GM18868 (cell line): Measurements from ENCODE around the gene ZNF2.
"Not testable (repeated sequence)": the region's sequence is repeated elsewhere in the genome, so short reads cannot be mapped to it uniquely, and the experiment has no call there.

Experiments used
- ATAC-seq: cut with Tn5 transposase; IDR thresholded peaks from one replicate; pipeline ENCODE4 v1.9.1; 2021; ENCODE audit warnings: mild to moderate bottlenecking, moderate library complexity; ENCODE audit not compliant: unreplicated experiment

ZNF2 gene

DNA sequence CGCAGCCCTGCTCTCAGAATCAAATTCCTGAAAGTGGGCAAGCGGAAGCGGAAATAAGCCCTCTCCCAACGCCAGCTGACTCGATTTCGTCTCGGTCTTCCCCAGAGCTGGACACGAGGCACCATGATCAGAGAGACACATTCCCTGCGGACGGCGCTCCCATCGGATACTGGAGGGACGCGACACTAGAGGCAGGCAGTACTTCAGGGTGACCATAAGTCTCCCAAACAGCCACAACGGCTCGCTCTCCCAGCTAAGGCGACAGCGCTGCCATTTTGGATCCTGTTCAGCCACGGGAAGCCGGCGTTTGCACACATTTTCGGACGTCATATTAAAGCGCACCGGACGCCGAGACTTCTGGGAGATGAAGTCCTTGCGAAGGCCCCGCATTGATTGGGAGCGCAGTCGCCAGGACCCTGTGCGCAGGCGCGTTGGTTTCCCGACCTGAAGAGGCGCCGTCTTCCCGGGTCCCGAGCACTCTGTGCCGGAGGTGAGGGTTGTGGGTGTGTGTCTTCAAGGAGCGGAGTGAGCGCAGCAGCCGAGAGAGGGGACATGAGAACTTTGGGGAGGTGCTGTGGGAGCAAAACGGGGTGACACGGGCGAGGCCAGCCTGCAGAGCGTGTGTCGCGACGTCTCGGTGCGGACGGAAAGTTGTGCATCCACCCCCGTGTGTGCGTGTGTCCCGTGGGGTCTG, at the start of gene ZNF2:
Gene ZNF2, plus strand, starts transcription at position 439 of the 694 bp plus-strand sequence. CDS start 10,418 bp downstream, outside the sequence.
- peak; percentile 94 for ATAC-seq

GRCh38 chr2:95121093-95121406, 44.6 kb upstream of the ZNF2 start:
- ATAC-seq, result no peak

GRCh38 chr2:95121407-95122196, 44.0 kb upstream of the ZNF2 start, which contains the start of gene MRPS5:
Gene MRPS5 (minus strand): TSS chr2:95121808. CDS start chr2:95121791, 17 bp downstream.
- ATAC-seq, result peak; percentile 94

GRCh38 chr2:95122197-95122551, 43.4 kb upstream of the ZNF2 start:
- ATAC-seq, result peak; percentile 21

GRCh38 chr2:95138702-95139101, 26.9 kb upstream of the ZNF2 start:
- ATAC-seq, result no peak

GRCh38 chr2:95143838-95144237, 21.8 kb upstream of the ZNF2 start:
- ATAC-seq, result no peak

DNA sequence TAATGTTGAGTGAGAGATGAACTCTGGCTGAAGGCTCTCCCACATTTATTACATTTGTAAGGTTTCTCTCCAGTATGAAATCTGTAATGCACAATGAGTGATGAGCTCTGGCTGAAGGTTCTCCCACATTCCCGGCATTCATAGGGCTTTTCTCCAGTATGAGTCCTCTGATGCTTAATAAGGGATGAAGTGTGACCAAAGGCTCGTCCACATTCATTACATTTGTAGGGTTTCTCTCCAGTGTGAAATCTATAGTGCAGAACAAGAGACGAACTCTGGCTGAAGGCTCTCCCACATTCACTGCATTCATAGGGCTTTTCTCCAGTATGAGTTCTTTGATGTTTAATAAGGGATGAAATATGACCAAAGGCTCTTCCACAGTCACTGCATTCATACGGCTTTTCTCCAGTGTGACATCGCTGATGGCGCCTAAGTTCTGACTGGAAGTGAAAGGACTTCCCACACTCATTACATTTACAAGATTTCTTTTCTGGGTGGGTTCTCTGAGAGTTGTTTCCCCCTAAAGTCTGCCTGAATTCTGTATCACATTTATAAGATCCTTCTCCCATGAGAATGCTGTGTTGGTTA, 16.1 kb upstream of the ZNF2 start:
- ATAC-seq, result no peak

- no peak for ATAC-seq
These were observed 7.2 kb upstream of the ZNF2 start for GRCh38 chr2:95158441-95158840.

DNA sequence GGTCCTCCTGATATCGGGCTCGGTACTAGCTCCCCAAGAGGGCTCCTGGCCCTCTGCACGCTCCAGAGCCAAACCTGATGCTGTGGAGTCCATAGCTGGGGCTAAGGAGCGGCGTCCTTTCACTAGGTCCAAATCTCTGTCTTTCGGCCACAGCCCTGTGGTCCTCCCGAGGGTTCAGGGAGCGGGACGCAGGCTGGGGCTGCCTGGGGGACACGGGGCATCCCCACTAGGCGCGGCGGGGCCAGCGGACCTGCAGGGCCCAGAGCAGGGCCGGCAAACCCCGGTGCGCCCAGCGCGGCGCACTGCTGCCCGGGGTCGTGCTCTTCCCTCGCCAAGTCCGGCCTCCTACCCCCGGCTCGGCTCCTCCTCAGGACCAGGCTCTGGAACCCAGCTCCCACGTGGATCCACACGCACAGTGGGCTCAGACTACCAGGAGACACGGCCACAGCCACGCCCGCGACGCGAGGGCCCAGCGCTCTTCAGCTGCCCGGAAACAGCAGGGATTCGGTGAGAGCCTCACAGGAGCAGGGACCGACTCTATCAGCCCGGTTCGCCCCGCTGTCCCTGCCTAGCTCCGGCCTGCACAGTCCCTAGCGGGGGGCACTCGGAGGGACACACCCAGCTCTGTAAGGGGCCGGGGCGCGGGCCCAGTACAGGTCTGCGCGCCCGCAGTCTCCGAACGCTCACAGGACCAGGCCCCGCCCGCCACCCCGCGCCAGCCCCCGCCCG, 6.6 kb upstream of the ZNF2 start:
- ATAC-seq, result peak; percentile 57

- peak; percentile 92 for ATAC-seq
These were observed 5.7 kb upstream of the ZNF2 start, which contains the start of gene ZNF514 for GRCh38 chr2:95159690-95160449. Gene ZNF514 (minus strand): TSS chr2:95159848. CDS start chr2:95153253, 6,595 bp downstream.

DNA sequence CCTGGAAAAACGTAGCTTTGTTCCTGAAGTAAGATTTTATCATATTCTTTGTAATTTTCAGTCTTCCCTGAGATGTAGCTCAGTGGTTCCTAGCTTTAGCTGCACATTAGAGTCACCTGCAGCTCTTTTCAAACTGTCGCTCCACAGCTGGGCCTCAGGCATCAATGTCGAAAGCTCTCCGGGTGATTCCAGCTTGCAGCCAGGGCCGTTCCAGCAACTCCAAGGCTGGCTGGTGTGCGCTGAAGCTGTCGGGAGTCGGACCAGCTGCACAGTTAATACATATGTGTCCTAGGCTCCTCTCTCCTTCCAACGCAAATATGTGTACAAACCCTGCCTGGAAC, 609 bp upstream of the ZNF2 start:
- peak; percentile 3 for ATAC-seq

- ATAC-seq, result peak; percentile 13
These were observed 605 bp downstream of the ZNF2 start for GRCh38 chr2:95166065-95166763.

DNA sequence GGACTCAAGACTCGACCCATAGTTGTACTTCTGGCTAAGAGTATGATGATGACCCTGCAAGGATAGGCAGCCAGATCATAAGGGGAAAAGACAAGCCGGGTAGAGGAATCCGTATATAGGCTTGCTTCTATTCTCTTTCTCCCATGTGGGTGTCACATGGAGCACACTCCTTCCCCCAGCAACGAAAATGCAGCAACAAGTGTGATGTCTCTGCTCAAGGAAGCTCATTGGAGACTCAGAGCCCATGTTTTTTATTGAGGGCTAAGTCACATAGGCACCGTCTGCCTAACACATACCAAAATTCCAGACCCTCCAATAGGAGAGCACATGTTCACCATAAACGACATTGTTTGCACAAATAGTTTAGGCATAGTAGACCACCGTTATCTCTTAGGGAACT, 6.3 kb downstream of the ZNF2 start:
- no peak for ATAC-seq

- ATAC-seq, result no peak
These were observed 8.5 kb downstream of the ZNF2 start for GRCh38 chr2:95174031-95174542.

DNA sequence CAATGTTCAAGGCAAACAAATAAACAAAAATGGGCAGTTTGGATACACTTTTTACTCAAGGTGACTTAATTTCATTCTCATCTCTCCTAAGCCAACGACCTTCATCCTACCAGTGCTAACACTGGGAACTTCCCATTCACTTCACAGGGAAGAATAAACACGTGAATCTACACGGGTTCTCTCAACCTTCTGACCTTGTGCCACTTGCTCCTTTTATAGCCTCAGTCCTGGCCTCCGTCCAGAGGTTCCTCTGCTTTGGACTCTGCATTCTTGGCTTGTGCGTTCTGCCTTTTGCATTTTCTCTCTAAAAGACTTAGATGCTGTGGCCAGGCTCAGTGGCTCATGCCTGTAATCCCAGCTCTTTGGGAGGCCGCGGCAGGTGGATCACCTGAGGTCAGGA, 13.8 kb downstream of the ZNF2 start:
- ATAC-seq, result no peak

DNA sequence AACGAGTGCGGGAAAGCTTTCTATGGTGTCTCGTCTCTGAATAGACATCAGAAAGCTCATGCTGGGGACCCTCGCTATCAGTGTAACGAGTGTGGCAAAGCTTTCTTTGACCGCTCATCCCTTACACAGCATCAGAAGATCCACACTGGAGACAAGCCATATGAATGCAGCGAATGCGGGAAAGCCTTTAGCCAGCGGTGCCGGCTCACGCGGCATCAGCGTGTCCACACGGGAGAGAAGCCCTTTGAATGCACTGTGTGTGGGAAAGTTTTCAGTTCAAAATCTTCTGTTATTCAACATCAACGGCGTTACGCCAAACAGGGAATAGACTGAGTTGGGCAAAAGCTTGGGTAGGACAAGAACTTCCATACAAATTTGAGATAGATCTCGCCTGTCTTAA, 16.2 kb downstream of the ZNF2 start:
- ATAC-seq, result no peak

GRCh38 chr2:95185197-95185596, 19.6 kb downstream of the ZNF2 start:
- no peak for ATAC-seq

- no peak for ATAC-seq
These were observed 20.4 kb downstream of the ZNF2 start for GRCh38 chr2:95185973-95186372.

DNA sequence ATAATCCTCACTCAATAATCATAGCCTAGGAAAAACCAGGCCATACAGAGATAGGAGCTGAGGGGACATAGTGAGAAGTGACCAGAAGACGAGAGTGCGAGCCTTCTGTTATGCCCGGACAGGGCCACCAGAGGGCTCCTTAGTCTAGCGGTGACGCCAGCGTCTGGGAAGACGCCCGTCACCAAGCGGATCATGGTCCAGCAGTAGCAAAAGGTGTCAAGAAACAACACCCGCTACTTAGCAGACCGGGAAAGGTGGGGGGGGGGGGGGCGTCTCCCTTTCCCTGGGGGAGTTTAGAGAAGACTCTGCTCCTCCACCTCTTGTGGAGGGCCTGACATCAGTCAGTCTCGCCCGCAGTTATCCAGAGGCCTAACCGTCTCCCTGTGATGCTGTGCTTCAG, 27.3 kb downstream of the ZNF2 start:
- ATAC-seq, result not testable (repeated sequence)

- no peak for ATAC-seq
These were observed 38.3 kb downstream of the ZNF2 start for GRCh38 chr2:95203911-95204310.
